Liver (tissue), 9 donors: ENCODE results near the gene DAD1. TPM values are rescaled to one million over a fixed set of nuclear protein-coding genes. Genes with fewer than 3 reads are reported as not detected.

Source experiments
- DNase-seq: peaks from one replicate; pipeline ENCODE4 v3.0.0-alpha.2; 2017; ENCODE audit warnings: low spot score
- H3K27ac ChIP-seq, 2 donors: one replicate each; pipeline ENCODE4 v1.7.0; 2013; ENCODE audit warnings: inconsistent platforms in 2 of 2, low read length in 2 of 2, control low read depth in 1 of 2, low read depth in 1 of 2, mild to moderate bottlenecking in 1 of 2
- H3K27me3 ChIP-seq, 4 donors: one replicate each; pipeline versions ENCODE4 v1.6.1 to v1.7.0; 2013; ENCODE audit warnings: low read length in 3 of 4, inconsistent platforms in 1 of 4, mild to moderate bottlenecking in 1 of 4, moderate library complexity in 1 of 4; ENCODE audit not compliant: control insufficient read depth in 4 of 4, insufficient read depth in 4 of 4
- H3K36me3 ChIP-seq, 4 donors: one replicate each; pipeline versions ENCODE4 v1.6.1 to v1.7.0; 2013; ENCODE audit warnings: low read length in 3 of 4, mild to moderate bottlenecking in 3 of 4, low read depth in 1 of 4, moderate library complexity in 1 of 4; ENCODE audit not compliant: control insufficient read depth in 4 of 4, insufficient read depth in 3 of 4
- H3K4me1 ChIP-seq, 4 donors: one replicate each; pipeline versions ENCODE4 v1.6.1 to v1.7.0; 2013; ENCODE audit warnings: low read length in 3 of 4, mild to moderate bottlenecking in 3 of 4, moderate library complexity in 1 of 4; ENCODE audit not compliant: control insufficient read depth in 4 of 4, insufficient read depth in 4 of 4
- H3K4me3 ChIP-seq, 3 donors: one replicate each; pipeline versions ENCODE4 v1.6.1 to v1.7.0; 2013; ENCODE audit warnings: low read length in 3 of 3, control low read depth in 1 of 3, low read depth in 1 of 3, mild to moderate bottlenecking in 1 of 3
- H3K9ac ChIP-seq, 2 donors: one replicate each; pipeline ENCODE4 v1.7.0; 2013; ENCODE audit warnings: low read length in 2 of 2, mild to moderate bottlenecking in 2 of 2, moderate library complexity in 2 of 2, control low read depth in 1 of 2, low read depth in 1 of 2
- H3K9me3 ChIP-seq, 4 donors: one replicate each; pipeline versions ENCODE4 v1.6.1 to v1.7.0; 2013; ENCODE audit warnings: low read length in 3 of 4; ENCODE audit not compliant: control insufficient read depth in 4 of 4
- EGR1 ChIP-seq, 2 donors: IDR thresholded peaks; 2 replicates each; pipeline ENCODE4 v1.6.1; 2016 to 2018; ENCODE audit warnings: antibody characterized with exemption in 2 of 2, low read depth in 2 of 2
- FOXA1 ChIP-seq: IDR thresholded peaks from 2 replicates; pipeline ENCODE4 v1.6.1; 2016; ENCODE audit warnings: antibody characterized with exemption
- FOXA2 ChIP-seq: IDR thresholded peaks from 2 replicates; pipeline ENCODE4 v1.6.1; 2016; ENCODE audit warnings: antibody characterized with exemption
- GABPA ChIP-seq, 2 donors: IDR thresholded peaks in 1 of 2; conservative IDR thresholded peaks in 1 of 2; 2 replicates each; pipeline ENCODE4 v1.6.1; 2016; ENCODE audit warnings: antibody characterized with exemption in 2 of 2, mild to moderate bottlenecking in 1 of 2, moderate library complexity in 1 of 2
- HNF4A ChIP-seq, 2 donors: conservative IDR thresholded peaks; 2 replicates each; pipeline ENCODE4 v1.6.1; 2016; ENCODE audit warnings: antibody characterized with exemption in 2 of 2, mild to moderate bottlenecking in 2 of 2
- HNF4G ChIP-seq: IDR thresholded peaks from 2 replicates; pipeline ENCODE4 v1.6.1; 2016; ENCODE audit warnings: antibody characterized with exemption
- JUND ChIP-seq, 2 donors: IDR thresholded peaks; 2 replicates each; pipeline ENCODE4 v1.6.1; 2016; ENCODE audit warnings: antibody characterized with exemption in 2 of 2
- NR2F2 ChIP-seq: IDR thresholded peaks from 2 replicates; pipeline ENCODE4 v1.6.1; 2016; ENCODE audit warnings: antibody characterized with exemption
- RAD21 ChIP-seq, 2 donors: IDR thresholded peaks; 2 replicates each; pipeline ENCODE4 v1.6.1; 2016; ENCODE audit warnings: antibody characterized with exemption in 2 of 2, mild to moderate bottlenecking in 2 of 2
- REST ChIP-seq: IDR thresholded peaks from 2 replicates; pipeline ENCODE4 v1.6.1; 2016; ENCODE audit warnings: antibody characterized with exemption, mild to moderate bottlenecking
- RXRA ChIP-seq, 2 donors: IDR thresholded peaks; 2 replicates each; pipeline ENCODE4 v1.6.1; 2017 to 2018; ENCODE audit warnings: antibody characterized with exemption in 2 of 2, mild to moderate bottlenecking in 1 of 2
- SP1 ChIP-seq: IDR thresholded peaks from 2 replicates; pipeline ENCODE4 v1.6.1; 2018; ENCODE audit warnings: antibody characterized with exemption, mild to moderate bottlenecking
- TAF1 ChIP-seq: conservative IDR thresholded peaks from 2 replicates; pipeline ENCODE4 v1.6.1; 2016; ENCODE audit warnings: antibody characterized with exemption, mild to moderate bottlenecking
- YY1 ChIP-seq: IDR thresholded peaks from 2 replicates; pipeline ENCODE4 v1.6.1; 2016; ENCODE audit warnings: antibody characterized with exemption, mild to moderate bottlenecking
- WGBS: extraction: QIAGEN DNeasy Blood & Tissue Kit; methylation state at CpG from one replicate; pipeline ENCODE4 v1.1.7; 2013; 5-methylcytosine and 5-hydroxymethylcytosine counted together
- polyA plus RNA-seq, 2 donors: library from polyadenylated mRNA; stranded (reverse) in 1 of 2; unstranded in 1 of 2; fragments of 200-250 nt in 1 of 2; fragments of >200 nt in 1 of 2; fragmentation: Nextera tagmentation in 1 of 2; extraction: Ambion mirVana in 1 of 2; gene quantifications; one replicate each; pipeline versions ENCODE4 v1.2.1 to v1.2.3, GENCODE V29; 2013 to 2015
- total RNA-seq, 2 donors: library from RNA; depleted of rRNA; stranded (reverse); fragments of >200 nt; gene quantifications; one replicate each; pipeline ENCODE4 v1.2.3, GENCODE V29; 2014
- TF ChIP-seq, protein P1 (sequence below): IDR thresholded peaks from 2 replicates; pipeline ENCODE4 v1.6.1; 2016; ENCODE audit warnings: antibody characterized with exemption
- TF ChIP-seq, protein P2 (sequence below): IDR thresholded peaks from 2 replicates; pipeline ENCODE4 v1.6.1; 2016; ENCODE audit warnings: antibody characterized with exemption
- TF ChIP-seq, protein P3 (sequence below): IDR thresholded peaks from 2 replicates; pipeline ENCODE4 v1.6.1; 2016; ENCODE audit warnings: antibody characterized with exemption
- donor health status: healthy.
- donor health status: healthy.
- donor health status: healthy.
- donor health status: healthy.
- donor health status: healthy.

The DAD1 gene
- total and polyA plus RNA-seq, 4 donors, result 142 to 254 (median 205) TPM

GRCh38 chr14:22597771-22598098 is 8.7 kb upstream of the DAD1 start:
- TF ChIP-seq EGR1 (IDR thresholded peaks at IDR 0.05; ENCODE audit: low read depth in 2 of 2) (no peak), RXRA (IDR thresholded peaks at IDR 0.05) (no peak), SP1 (no peak), JUND (IDR thresholded peaks at IDR 0.05) (no peak), YY1 (no peak), NR2F2 (no peak), REST (no peak), GABPA (IDR thresholded peaks at IDR 0.05 in 1 of 2, conservative IDR thresholded peaks at IDR 0.05 in 1 of 2) (no peak), TAF1 (no peak), HNF4A (conservative IDR thresholded peaks at IDR 0.05) (no peak)
- TF ChIP-seq, protein P1, sequence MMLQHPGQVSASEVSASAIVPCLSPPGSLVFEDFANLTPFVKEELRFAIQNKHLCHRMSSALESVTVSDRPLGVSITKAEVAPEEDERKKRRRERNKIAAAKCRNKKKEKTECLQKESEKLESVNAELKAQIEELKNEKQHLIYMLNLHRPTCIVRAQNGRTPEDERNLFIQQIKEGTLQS, result no peak
- TF ChIP-seq, protein P2, sequence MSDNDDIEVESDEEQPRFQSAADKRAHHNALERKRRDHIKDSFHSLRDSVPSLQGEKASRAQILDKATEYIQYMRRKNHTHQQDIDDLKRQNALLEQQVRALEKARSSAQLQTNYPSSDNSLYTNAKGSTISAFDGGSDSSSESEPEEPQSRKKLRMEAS, result no peak
- Histone ChIP-seq H3K27me3 (no peaks in the 10 kb centered on the region), H3K27ac (peak overlapping the region; percentile 91 to 94), H3K4me3 (peak overlapping the region; percentile 84 to 94 (median 85)), H3K9ac (peak overlapping the region; percentile 59 to 98), H3K36me3 (peaks cover 5 to 10% (median 7%) of the 10 kb centered on the region in 4 donors), H3K9me3 (no peaks in the 10 kb centered on the region), H3K4me1 (peaks cover 0 to 22% (median 5%) of the 10 kb centered on the region in 4 donors)
- DNase-seq, result no peak
- WGBS, result 4% methylated on average over 9 of the region's 9 CpGs

- WGBS, result 82% methylated on average over 6 of the region's 6 CpGs
- Histone ChIP-seq H3K9ac (no peak overlapping the region), H3K27me3 (no peaks in the 10 kb centered on the region), H3K4me3 (no peak overlapping the region), H3K36me3 (peaks cover 2 to 8% (median 3%) of the 10 kb centered on the region in 4 donors), H3K4me1 (peaks cover 0 to 22% (median 5%) of the 10 kb centered on the region in 4 donors), H3K27ac (no peak overlapping the region), H3K9me3 (no peaks in the 10 kb centered on the region)
- TF ChIP-seq, protein P2, result no peak
- TF ChIP-seq EGR1 (IDR thresholded peaks at IDR 0.05; ENCODE audit: low read depth in 2 of 2) (no peak), RAD21 (IDR thresholded peaks at IDR 0.05) (no peak), FOXA2 (no peak), HNF4G (no peak), FOXA1 (no peak), GABPA (IDR thresholded peaks at IDR 0.05 in 1 of 2, conservative IDR thresholded peaks at IDR 0.05 in 1 of 2) (no peak), SP1 (no peak), REST (no peak), RXRA (IDR thresholded peaks at IDR 0.05) (no peak), YY1 (no peak), HNF4A (conservative IDR thresholded peaks at IDR 0.05) (no peak), TAF1 (no peak), NR2F2 (no peak)
- TF ChIP-seq, protein P1, result no peak
- TF ChIP-seq, protein P3, sequence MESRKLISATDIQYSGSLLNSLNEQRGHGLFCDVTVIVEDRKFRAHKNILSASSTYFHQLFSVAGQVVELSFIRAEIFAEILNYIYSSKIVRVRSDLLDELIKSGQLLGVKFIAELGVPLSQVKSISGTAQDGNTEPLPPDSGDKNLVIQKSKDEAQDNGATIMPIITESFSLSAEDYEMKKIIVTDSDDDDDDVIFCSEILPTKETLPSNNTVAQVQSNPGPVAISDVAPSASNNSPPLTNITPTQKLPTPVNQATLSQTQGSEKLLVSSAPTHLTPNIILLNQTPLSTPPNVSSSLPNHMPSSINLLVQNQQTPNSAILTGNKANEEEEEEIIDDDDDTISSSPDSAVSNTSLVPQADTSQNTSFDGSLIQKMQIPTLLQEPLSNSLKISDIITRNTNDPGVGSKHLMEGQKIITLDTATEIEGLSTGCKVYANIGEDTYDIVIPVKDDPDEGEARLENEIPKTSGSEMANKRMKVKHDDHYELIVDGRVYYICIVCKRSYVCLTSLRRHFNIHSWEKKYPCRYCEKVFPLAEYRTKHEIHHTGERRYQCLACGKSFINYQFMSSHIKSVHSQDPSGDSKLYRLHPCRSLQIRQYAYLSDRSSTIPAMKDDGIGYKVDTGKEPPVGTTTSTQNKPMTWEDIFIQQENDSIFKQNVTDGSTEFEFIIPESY, result no peak
- no peak for DNase-seq
Observed at GRCh38 chr14:22597265-22597664, 8.2 kb upstream of the DAD1 start.
